IMR-90 (cell line): ENCODE data around the gene PCGF3. TPM values are rescaled to one million over a fixed set of nuclear protein-coding genes. Genes with fewer than 3 reads are reported as not detected.
A peak's percentile ranks its signal among the peaks of the same experiment; 100 is the strongest.

Experiments
- ATAC-seq: fragments of 200-7000 bp; cut with Tn5 transposase; 2 replicates; pipeline ENCODE4 v1.9.1; 2020; ENCODE audit warnings: low read depth, mild to moderate bottlenecking, moderate library complexity
- BruUV-seq: library from RNA; stranded (reverse); fragments of 400-500 nt; replicated peaks from 2 replicates; lab custom pipeline; 2021; lab: Mats Ljungman, UMichigan
- CTCF ChIA-PET: fragments of 300-600 bp; formaldehyde crosslinking; extraction: SDS; loops from one replicate; lab custom pipeline; 2021; ENCODE audit warnings: antibody characterized with exemption; lab: Yijun Ruan, JAX
- POLR2A ChIA-PET: fragments of 300-600 bp; sonication (Branson Sonifier 250); formaldehyde crosslinking; loops from one replicate; lab custom pipeline; 2022; ENCODE audit warnings: antibody characterized with exemption; ENCODE audit not compliant: unreplicated experiment; lab: Charles Lee
- DNase-seq: peaks from one replicate; pipeline ENCODE4 v3.0.0; 2013
- H2AFZ ChIP-seq: replicated peaks from 2 replicates; pipeline ENCODE3; 2013; ENCODE audit warnings: low read length, mild to moderate bottlenecking; ENCODE audit not compliant: poor library complexity
- H2AK5ac ChIP-seq: 2 replicates; pipeline ENCODE4 v1.6.1; 2013; ENCODE audit warnings: low read depth, low read length, inconsistent platforms
- H2AK9ac ChIP-seq: replicated peaks from 2 replicates; pipeline ENCODE3; 2013; ENCODE audit warnings: mild to moderate bottlenecking, low read depth, low read length, moderate library complexity; ENCODE audit not compliant: poor library complexity
- H2BK120ac ChIP-seq: 2 replicates; pipeline ENCODE4 v1.6.1; 2013; ENCODE audit warnings: low read depth, low read length, inconsistent platforms
- H2BK15ac ChIP-seq: 3 replicates; pipeline ENCODE4 v1.6.1; 2013; ENCODE audit warnings: low read depth, low read length, inconsistent platforms
- H2BK20ac ChIP-seq: 2 replicates; pipeline ENCODE4 v1.6.1; 2013; ENCODE audit warnings: low read depth, mild to moderate bottlenecking, inconsistent platforms, low read length, moderate library complexity
- H2BK5ac ChIP-seq: 2 replicates; pipeline ENCODE4 v1.6.1; 2013; ENCODE audit warnings: mild to moderate bottlenecking, low read depth, low read length, inconsistent platforms; ENCODE audit not compliant: poor library complexity, severe bottlenecking
- H3K14ac ChIP-seq: replicated peaks from 2 replicates; pipeline ENCODE4 v1.6.1; 2013; ENCODE audit warnings: low read depth, low read length, inconsistent platforms
- H3K18ac ChIP-seq: 2 replicates; pipeline ENCODE4 v1.6.1; 2013; ENCODE audit warnings: low read depth, low read length, control low read depth
- H3K23ac ChIP-seq: 2 replicates; pipeline ENCODE4 v1.6.1; 2013; ENCODE audit warnings: low read depth, low read length, inconsistent platforms
- H3K27ac ChIP-seq: 2 replicates; pipeline ENCODE4 v1.5.1; 2013; ENCODE audit warnings: mild to moderate bottlenecking, control low read depth, low read length; ENCODE audit not compliant: insufficient read depth
- H3K27me3 ChIP-seq: 2 replicates; pipeline ENCODE4 v1.6.1; 2013; ENCODE audit warnings: low read length; ENCODE audit not compliant: control insufficient read depth, insufficient read depth
- H3K36me3 ChIP-seq: 2 replicates; pipeline ENCODE4 v1.6.1; 2013; ENCODE audit warnings: low read length, mixed read lengths; ENCODE audit not compliant: control insufficient read depth, insufficient read depth
- H3K4ac ChIP-seq: 2 replicates; pipeline ENCODE4 v1.6.1; 2013; ENCODE audit warnings: low read depth, low read length, inconsistent platforms
- H3K4me1 ChIP-seq: 2 replicates; pipeline ENCODE4 v1.6.1; 2013; ENCODE audit warnings: low read length, mixed read lengths; ENCODE audit not compliant: control insufficient read depth, insufficient read depth
- H3K4me2 ChIP-seq: 2 replicates; pipeline ENCODE4 v1.6.1; 2013; ENCODE audit warnings: low read depth, mild to moderate bottlenecking, control low read depth, low read length, moderate library complexity
- H3K4me3 ChIP-seq: 2 replicates; pipeline ENCODE4 v1.5.1; 2013; ENCODE audit warnings: low read depth, mild to moderate bottlenecking, control low read depth, low read length, moderate library complexity; ENCODE audit not compliant: insufficient read depth
- H3K56ac ChIP-seq: 2 replicates; pipeline ENCODE4 v1.6.1; 2013; ENCODE audit warnings: low read length, inconsistent platforms; ENCODE audit not compliant: insufficient read depth; ENCODE audit errors: extremely low read depth
- H3K79me1 ChIP-seq, 2 experiments: 2 replicates each; pipeline ENCODE4 v1.6.1; 2013; ENCODE audit warnings: low read length in 2 of 2, inconsistent platforms in 1 of 2, low read depth in 1 of 2
- H3K9ac ChIP-seq: 2 replicates; pipeline ENCODE4 v1.6.1; 2013; ENCODE audit warnings: low read depth, low read length, control low read depth
- H3K9me1 ChIP-seq: 2 replicates; pipeline ENCODE4 v1.6.1; 2013; ENCODE audit warnings: low read length, inconsistent platforms; ENCODE audit not compliant: insufficient read depth
- H3K9me3 ChIP-seq: 2 replicates; pipeline ENCODE4 v1.6.1; 2013; ENCODE audit warnings: low read length; ENCODE audit not compliant: control insufficient read depth, insufficient read depth
- H4K20me1 ChIP-seq: 2 replicates; pipeline ENCODE4 v1.6.1; 2013; ENCODE audit warnings: low read length, inconsistent platforms; ENCODE audit not compliant: insufficient read depth
- H4K5ac ChIP-seq: 2 replicates; pipeline ENCODE4 v1.6.1; 2013; ENCODE audit warnings: mild to moderate bottlenecking, low read depth, low read length, control low read depth
- H4K8ac ChIP-seq, 2 experiments: 2 replicates each; pipeline ENCODE4 v1.6.1; 2013; ENCODE audit warnings: low read depth in 2 of 2, low read length in 2 of 2, control low read depth in 1 of 2, inconsistent platforms in 1 of 2
- H4K91ac ChIP-seq: 2 replicates; pipeline ENCODE4 v1.6.1; 2013; ENCODE audit warnings: low read depth, low read length, inconsistent platforms; ENCODE audit not compliant: insufficient read depth
- BHLHE40 ChIP-seq: fragments of 150-350 bp; IDR thresholded peaks from 2 replicates; pipeline ENCODE4 v1.6.1; 2016; ENCODE audit warnings: mild to moderate bottlenecking, low read depth, low read length
- CEBPB ChIP-seq: IDR thresholded peaks from 2 replicates; pipeline ENCODE4 v1.6.1; 2012; ENCODE audit warnings: low read depth, low read length, improper control_type of control experiment
- CHD1 ChIP-seq: IDR thresholded peaks from 2 replicates; pipeline ENCODE4 v1.6.1; 2012; ENCODE audit warnings: low read depth, low read length, improper control_type of control experiment
- CTCF ChIP-seq: conservative IDR thresholded peaks from 2 replicates; pipeline ENCODE4 v1.5.1; 2012; ENCODE audit warnings: mild to moderate bottlenecking, low read depth, low read length, improper control_type of control experiment
- ELK1 ChIP-seq: fragments of 150-350 bp; IDR thresholded peaks from 2 replicates; pipeline ENCODE4 v1.6.1; 2016; ENCODE audit warnings: low read depth, mild to moderate bottlenecking, low read length, moderate library complexity, borderline replicate concordance
- MXI1 ChIP-seq: IDR thresholded peaks from 2 replicates; pipeline ENCODE4 v1.6.1; 2012; ENCODE audit warnings: low read depth, mild to moderate bottlenecking, low read length, moderate library complexity, borderline replicate concordance
- NFE2L2 ChIP-seq: fragments of 150-350 bp; IDR thresholded peaks from 2 replicates; pipeline ENCODE4 v1.6.1; 2016; ENCODE audit warnings: low read depth, mild to moderate bottlenecking, low read length
- RAD21 ChIP-seq: IDR thresholded peaks from 2 replicates; pipeline ENCODE4 v1.6.1; 2012; ENCODE audit warnings: low read length, improper control_type of control experiment
- RCOR1 ChIP-seq: IDR thresholded peaks from 2 replicates; pipeline ENCODE4 v1.6.1; 2012; ENCODE audit warnings: mild to moderate bottlenecking, low read length, improper control_type of control experiment; ENCODE audit not compliant: insufficient replicate concordance
- SMC3 ChIP-seq: fragments of 150-350 bp; IDR thresholded peaks from 2 replicates; pipeline ENCODE4 v1.6.1; 2016; ENCODE audit warnings: low read depth, mild to moderate bottlenecking, antibody characterized with exemption, low read length, moderate library complexity
- USF2 ChIP-seq: fragments of 150-350 bp; IDR thresholded peaks from 2 replicates; pipeline ENCODE4 v1.6.1; 2017; ENCODE audit warnings: mild to moderate bottlenecking, antibody characterized with exemption, low read length, low read depth
- WGBS, 2 experiments: methylation state at CpG; one replicate each; pipeline versions ENCODE4 v1.1.5 to v1.1.7; 2013; ENCODE audit warnings: missing lambda C conversion rate in 2 of 2; ENCODE audit not compliant: insufficient read length in 1 of 2; ENCODE audit errors: extremely low coverage in 2 of 2; 5-methylcytosine and 5-hydroxymethylcytosine counted together
- dilution Hi-C: fragments of 300-500 bp; cut with HindIII; formaldehyde crosslinking; loops from one replicate; pipeline ENCODE4 v1.14.3; 2018; ENCODE audit warnings: low sequenced_read_pairs; ENCODE audit not compliant: unreplicated experiment
- in situ Hi-C: fragments of 300-500 bp; cut with MboI; formaldehyde crosslinking; loops from 3 replicates; pipeline ENCODE4 v1.14.3; 2019; ENCODE audit warnings: low sequenced_read_pairs, inconsistent platforms, mixed read lengths
- intact Hi-C: fragments of 100-400 bp; cut with micrococcal nuclease; formaldehyde crosslinking; loops from 2 replicates; pipeline ENCODE4 v1.10.0; 2022
- polyA plus RNA-seq, 3 experiments: library from polyadenylated mRNA; depleted of rRNA; stranded (reverse); fragments of >200 nt; gene quantifications; 2 replicates each; pipeline ENCODE4 v1.2.3, GENCODE V29; 2012; ENCODE audit warnings: low replicate concordance in 1 of 3
- total RNA-seq: library from RNA; depleted of rRNA; stranded (reverse); fragments of >200 nt; gene quantifications from 2 replicates; pipeline ENCODE4 v1.2.3, GENCODE V29; 2012

PCGF3 gene
- total and polyA plus RNA-seq, 2 of the 4 experiments (the other 2 are of a cell fraction), result 40.0 to 55.3 TPM

GRCh38 chr4:700587-701264, 4.9 kb upstream of the PCGF3 start:
- Histone ChIP-seq H2BK5ac (no peak overlapping the region), H3K56ac (no peak overlapping the region), H3K9me1 (peaks cover 5% of the 10 kb centered on the region), H2BK120ac (no peak overlapping the region), H2BK20ac (no peak overlapping the region), H4K8ac (no peak overlapping the region), H4K20me1 (no peaks in the 10 kb centered on the region), H3K4me1 (peaks cover 5% of the 10 kb centered on the region; the same call in 1 of the 2 replicates), H3K27ac (no peak overlapping the region), H3K36me3 (no peaks in the 10 kb centered on the region), H2AK5ac (no peak overlapping the region), H3K14ac (no peak overlapping the region), H3K4me3 (no peak overlapping the region), H3K18ac (no peak overlapping the region), H3K4ac (no peak overlapping the region), H3K4me2 (no peak overlapping the region), H3K9me3 (no peaks in the 10 kb centered on the region), H3K27me3 (peaks cover 8% of the 10 kb centered on the region), H2BK15ac (no peak overlapping the region), H4K91ac (no peak overlapping the region), H3K9ac (no peak overlapping the region), H2AK9ac (no peak overlapping the region), H3K79me1 (peaks cover 5 to 6% of the 10 kb centered on the region in 2 experiments; a peak in 2 of 4 replicates), H2AFZ (peak overlapping the region; percentile 49), H3K23ac (no peak overlapping the region), H4K5ac (no peak overlapping the region)
- dilution Hi-C loops, result no loop called here
- ChIA-PET CTCF (no interaction called here), POLR2A (interaction anchor here (1.0 kb wide), 1 partner anchor 13 kb away, joined by 11 read pairs; no protein-coding TSS in a partner anchor)
- ATAC-seq (no peak), DNase-seq (no peak)
- no peak for TF ChIP-seq ELK1
- TF ChIP-seq RAD21, result no peak
- TF ChIP-seq MXI1, result no peak
- no peak for TF ChIP-seq USF2
- TF ChIP-seq NFE2L2, result no peak
- TF ChIP-seq CHD1, result no peak
- TF ChIP-seq CTCF, result no peak
- TF ChIP-seq CEBPB, result no peak
- no peak for TF ChIP-seq SMC3
- TF ChIP-seq RCOR1, result no peak
- TF ChIP-seq BHLHE40, result no peak
- WGBS, 2 experiments, result 80% methylated on average over 10 of the region's 16 CpGs; no CpG with 5 or more reads in 1 of the 2 experiments
- intact Hi-C loops, result no loop called here
- no TSS peak for BruUV-seq
- in situ Hi-C loops, result no loop called here
